Effector memory CD8-positive, alpha-beta T cell (primary cell): ENCODE measurements around the gene EHHADH.
"Not testable (repeated sequence)": the region's sequence is repeated elsewhere in the genome, so short reads cannot be mapped to it uniquely, and the experiment has no call there.

Source experiments
- ATAC-seq: fragments of 150-1000 bp; cut with Tn5 transposase; replicated peaks from 2 replicates; pipeline ENCODE4 v1.10.0; 2021; ENCODE audit warnings: mild to moderate bottlenecking, moderate library complexity
- DNase-seq, 3 experiments: peaks; one replicate each; pipeline ENCODE4 v3.0.0; 2021
- H3K27ac Mint-ChIP-seq, 2 donors: one replicate each; pipeline ENCODE4 v1.8.0; 2022; ENCODE audit warnings: mild to moderate bottlenecking in 2 of 2, mixed read lengths in 2 of 2, moderate library complexity in 2 of 2
- H3K27me3 Mint-ChIP-seq, 2 donors: one replicate each; pipeline ENCODE4 v1.8.0; 2022; ENCODE audit warnings: mixed read lengths in 2 of 2
- H3K36me3 Mint-ChIP-seq: one replicate; pipeline ENCODE4 v1.8.0; 2022; ENCODE audit warnings: mild to moderate bottlenecking, moderate library complexity, mixed read lengths; ENCODE audit not compliant: insufficient read depth
- H3K4me1 Mint-ChIP-seq, 2 donors: one replicate each; pipeline ENCODE4 v1.8.0; 2022; ENCODE audit warnings: low read depth in 2 of 2, mixed read lengths in 2 of 2
- H3K4me3 Mint-ChIP-seq, 2 donors: one replicate each; pipeline ENCODE4 v1.8.0; 2022; ENCODE audit warnings: mild to moderate bottlenecking in 2 of 2, mixed read lengths in 2 of 2, moderate library complexity in 2 of 2
- H3K9me3 Mint-ChIP-seq, 2 donors: one replicate each; pipeline ENCODE4 v1.8.0; 2022; ENCODE audit warnings: mixed read lengths in 2 of 2
- total RNA-seq, 9 experiments: gene quantifications; one replicate each; lab custom pipeline; 2026; lab: John Stamatoyannopoulos, UW

The EHHADH gene
- 1.5 to 6.2 (median 2.6) reads per million in 9 experiments for total RNA-seq

GRCh38 chr3:185253645-185254410, at the start of gene EHHADH:
TSS of gene EHHADH (minus strand) at chr3:185254049. CDS start at chr3:185254022, 27 bp downstream.
- Mint-ChIP-seq H3K36me3 (no peaks in the 10 kb centered on the region), H3K4me3 (peak within 1 kb of the TSS; percentile 84), H3K27me3 (peaks cover 0 to 26% of the 10 kb centered on the region in 2 donors), H3K27ac (peak within 1 kb of the TSS; percentile 81 to 86), H3K9me3 (peaks cover 0 to 4% of the 10 kb centered on the region in 2 donors), H3K4me1 (no peaks in the 10 kb centered on the region)
- ATAC-seq (peak; percentile 95), DNase-seq (peak; percentile 16 to 29 (median 23))

- not testable (repeated sequence) for H3K4me1 Mint-ChIP-seq, H3K27me3 Mint-ChIP-seq, H3K36me3 Mint-ChIP-seq, H3K9me3 Mint-ChIP-seq, DNase-seq, H3K4me3 Mint-ChIP-seq
- H3K27ac Mint-ChIP-seq = peak overlapping the region in 1 of 2 donors; percentile 12
- peak; percentile 17 for ATAC-seq
Observed at GRCh38 chr3:185299918-185300426, 46.1 kb upstream of the EHHADH start.

GRCh38 chr3:185297867-185298266, 44.0 kb upstream of the EHHADH start:
- peaks cover 4% of the 10 kb centered on the region for H3K36me3 Mint-ChIP-seq
- no peaks in the 10 kb centered on the region for H3K27me3 Mint-ChIP-seq
- no peak overlapping the region for H3K4me3 Mint-ChIP-seq
- H3K27ac Mint-ChIP-seq = no peak overlapping the region
- H3K4me1 Mint-ChIP-seq = peaks cover 0 to 3% of the 10 kb centered on the region in 2 donors
- DNase-seq = no peak
- no peaks in the 10 kb centered on the region for H3K9me3 Mint-ChIP-seq
- ATAC-seq = no peak

GRCh38 chr3:185292238-185292637, 38.4 kb upstream of the EHHADH start:
- H3K4me1 Mint-ChIP-seq = no peaks in the 10 kb centered on the region
- no peaks in the 10 kb centered on the region for H3K9me3 Mint-ChIP-seq
- ATAC-seq (no peak), DNase-seq (no peak)
- H3K4me3 Mint-ChIP-seq = no peak overlapping the region
- H3K27ac Mint-ChIP-seq = no peak overlapping the region
- H3K27me3 Mint-ChIP-seq = no peaks in the 10 kb centered on the region
- H3K36me3 Mint-ChIP-seq = peaks cover 6% of the 10 kb centered on the region

GRCh38 chr3:185290266-185290665, 36.4 kb upstream of the EHHADH start:
- no peak overlapping the region for H3K27ac Mint-ChIP-seq
- ATAC-seq = no peak
- DNase-seq = no peak
- H3K9me3 Mint-ChIP-seq = no peaks in the 10 kb centered on the region
- no peaks in the 10 kb centered on the region for H3K27me3 Mint-ChIP-seq
- no peak overlapping the region for H3K4me3 Mint-ChIP-seq
- no peaks in the 10 kb centered on the region for H3K4me1 Mint-ChIP-seq
- H3K36me3 Mint-ChIP-seq = peaks cover 6% of the 10 kb centered on the region

- H3K36me3 Mint-ChIP-seq = peaks cover 14% of the 10 kb centered on the region
- peak overlapping the region; percentile 89 for H3K4me3 Mint-ChIP-seq
- ATAC-seq (no peak), DNase-seq (no peak)
- H3K9me3 Mint-ChIP-seq = no peaks in the 10 kb centered on the region
- H3K27ac Mint-ChIP-seq = peak overlapping the region; percentile 95 to 96
- H3K27me3 Mint-ChIP-seq = peaks cover 20 to 25% of the 10 kb centered on the region in 2 donors
- peaks cover 10 to 23% of the 10 kb centered on the region in 2 donors for H3K4me1 Mint-ChIP-seq
Observed at GRCh38 chr3:185283374-185283935, 29.6 kb upstream of the EHHADH start.

GRCh38 chr3:185282696-185283373, 29.0 kb upstream of the EHHADH start:
- peaks cover 10 to 23% of the 10 kb centered on the region in 2 donors for H3K4me1 Mint-ChIP-seq
- ATAC-seq (peak; percentile 98), DNase-seq (peak; percentile 91 to 92 (median 91))
- H3K27me3 Mint-ChIP-seq = peaks cover 26 to 31% of the 10 kb centered on the region in 2 donors
- H3K9me3 Mint-ChIP-seq = no peaks in the 10 kb centered on the region
- H3K27ac Mint-ChIP-seq = peak overlapping the region; percentile 95 to 96
- peaks cover 14% of the 10 kb centered on the region for H3K36me3 Mint-ChIP-seq
- peak overlapping the region; percentile 89 for H3K4me3 Mint-ChIP-seq

GRCh38 chr3:185280572-185281365, 26.9 kb upstream of the EHHADH start:
- Mint-ChIP-seq H3K27me3 (peaks cover 43 to 50% of the 10 kb centered on the region in 2 donors), H3K27ac (no peak overlapping the region), H3K36me3 (peaks cover 14% of the 10 kb centered on the region), H3K4me3 (peak overlapping the region in 1 of 2 donors; percentile 47), H3K4me1 (peaks cover 10 to 23% of the 10 kb centered on the region in 2 donors), H3K9me3 (no peaks in the 10 kb centered on the region)
- ATAC-seq = no peak
- no peak for DNase-seq

- Mint-ChIP-seq H3K4me1 (peaks cover 10 to 23% of the 10 kb centered on the region in 2 donors), H3K27ac (no peak overlapping the region), H3K27me3 (peaks cover 49 to 56% of the 10 kb centered on the region in 2 donors), H3K9me3 (no peaks in the 10 kb centered on the region), H3K36me3 (peaks cover 14% of the 10 kb centered on the region), H3K4me3 (no peak overlapping the region)
- ATAC-seq (no peak), DNase-seq (no peak)
Observed at GRCh38 chr3:185279587-185280138, 25.8 kb upstream of the EHHADH start.

- Mint-ChIP-seq H3K27ac (no peak overlapping the region), H3K9me3 (no peaks in the 10 kb centered on the region), H3K27me3 (peaks cover 66 to 73% of the 10 kb centered on the region in 2 donors)
Observed at GRCh38 chr3:185276415-185276814, 22.6 kb upstream of the EHHADH start.

GRCh38 chr3:185272033-185272432, 18.2 kb upstream of the EHHADH start:
- ATAC-seq = no peak
- Mint-ChIP-seq H3K27ac (no peak overlapping the region), H3K4me1 (no peaks in the 10 kb centered on the region), H3K9me3 (no peaks in the 10 kb centered on the region), H3K36me3 (no peaks in the 10 kb centered on the region), H3K4me3 (no peak overlapping the region), H3K27me3 (peaks cover 73 to 76% of the 10 kb centered on the region in 2 donors)
- DNase-seq = no peak

More at GRCh38 chr3:185276415-185276814, 22.6 kb upstream of the EHHADH start:
- peaks cover 0 to 4% of the 10 kb centered on the region in 2 donors for H3K4me1 Mint-ChIP-seq
- H3K4me3 Mint-ChIP-seq = no peak overlapping the region
- no peak for DNase-seq
- no peak for ATAC-seq
- no peaks in the 10 kb centered on the region for H3K36me3 Mint-ChIP-seq

- Mint-ChIP-seq H3K27ac (no peak overlapping the region), H3K27me3 (peaks cover 67 to 68% of the 10 kb centered on the region in 2 donors)
- DNase-seq = no peak
Observed at GRCh38 chr3:185270956-185271332, 17.1 kb upstream of the EHHADH start.

More at GRCh38 chr3:185270956-185271332, 17.1 kb upstream of the EHHADH start:
- H3K4me3 Mint-ChIP-seq = no peak overlapping the region
- no peaks in the 10 kb centered on the region for H3K9me3 Mint-ChIP-seq
- H3K4me1 Mint-ChIP-seq = no peaks in the 10 kb centered on the region
- no peaks in the 10 kb centered on the region for H3K36me3 Mint-ChIP-seq
- no peak for ATAC-seq
